Esophagus muscularis mucosa (tissue), 3 donors: ENCODE results near the gene LRRC4B.

ENCODE experiments used
- CTCF ChIP-seq, 3 experiments: fragments of 200-600 bp in 2 of 3; fragments of 450-650 bp in 1 of 3; sonication (generic) in 2 of 3; IDR thresholded peaks; one replicate each; pipeline ENCODE4 v1.5.1; 2017 to 2019; ENCODE audit warnings: antibody characterized with exemption in 3 of 3, mild to moderate bottlenecking in 2 of 3, moderate library complexity in 1 of 3
- EP300 ChIP-seq: sonication (generic); formaldehyde crosslinking; IDR thresholded peaks from one replicate; pipeline ENCODE4 v1.6.1; 2017; ENCODE audit warnings: antibody characterized with exemption

GRCh38 chr19:50518091-50519005 lies 49.9 kb downstream of the LRRC4B start:
- no peak for TF ChIP-seq CTCF (IDR thresholded peaks at IDR 0.05)
- no peak for TF ChIP-seq EP300
